Activated CD8-positive, alpha-beta memory T cell treated with anti-CD3 and anti-CD28 coated beads for 24 hours (primary cell): Measurements from ENCODE around the gene SLC16A10.
"Not testable (repeated sequence)": the region's sequence is repeated elsewhere in the genome, so short reads cannot be mapped to it uniquely, and the experiment has no call there.

Source experiments
- DNase-seq: peaks from one replicate; pipeline ENCODE4 v3.0.0-alpha.2; 2020

Gene SLC16A10

GRCh38 chr6:111189666-111190210, 102.4 kb downstream of the SLC16A10 start:
- not testable (repeated sequence) for DNase-seq

DNA sequence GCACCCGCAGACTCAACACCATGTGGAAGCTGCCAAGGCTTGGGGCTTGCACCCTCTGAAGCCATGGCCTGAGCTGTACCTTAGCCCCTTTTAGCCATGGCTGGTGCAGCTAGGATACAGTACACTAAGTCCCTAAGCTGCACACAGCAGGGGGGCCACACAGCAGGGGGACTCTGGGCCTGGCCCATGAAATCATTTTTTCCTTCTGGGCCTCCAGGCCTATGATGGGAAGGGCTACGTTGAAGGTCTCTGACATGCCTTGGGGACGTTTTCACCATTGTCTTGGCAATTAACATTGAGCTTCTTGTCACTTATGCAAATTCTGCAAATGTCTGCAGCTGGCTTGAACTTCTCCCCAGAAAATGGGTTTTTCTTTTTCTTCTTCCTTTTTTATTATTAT, 103.3 kb downstream of the SLC16A10 start:
- DNase-seq: no peak

- DNase-seq: not testable (repeated sequence)
Observed at GRCh38 chr6:111191136-111191535, 103.8 kb downstream of the SLC16A10 start.

DNA sequence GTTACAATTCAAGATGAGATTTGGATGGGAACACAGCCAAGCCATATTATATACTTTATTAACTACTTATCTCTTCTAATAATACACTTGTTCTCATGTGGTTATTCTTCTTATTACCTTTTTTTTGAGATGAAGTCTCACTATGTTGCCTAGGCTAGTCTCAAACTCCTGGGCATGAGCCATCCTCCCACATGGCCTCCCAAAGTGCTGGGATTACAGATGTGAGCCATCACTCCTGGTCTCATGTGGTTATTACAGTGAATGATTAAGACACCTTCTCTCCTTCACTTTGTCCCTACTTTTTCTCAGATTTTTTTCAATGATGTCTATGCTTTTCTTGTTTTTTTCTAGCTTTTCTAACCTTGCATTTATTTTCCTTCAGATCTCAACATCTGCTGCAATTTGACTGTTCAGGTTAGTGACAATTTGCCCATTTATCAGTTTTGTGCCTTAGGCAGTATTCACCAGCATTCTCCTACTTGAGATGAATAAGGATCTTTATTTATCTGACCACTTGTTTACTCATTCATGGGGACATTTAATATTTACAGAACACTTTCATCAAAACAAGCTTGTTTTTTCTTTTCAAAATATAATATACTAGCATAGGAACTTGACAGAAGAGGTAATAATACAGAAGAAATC, 105.7 kb downstream of the SLC16A10 start:
- DNase-seq: no peak

GRCh38 chr6:111195656-111196055, 108.4 kb downstream of the SLC16A10 start:
- no peak for DNase-seq

GRCh38 chr6:111198841-111199240, 111.5 kb downstream of the SLC16A10 start:
- no peak for DNase-seq

GRCh38 chr6:111199935-111200334, 112.6 kb downstream of the SLC16A10 start:
- no peak for DNase-seq

- no peak for DNase-seq
Observed at GRCh38 chr6:111200350-111201243, 113.3 kb downstream of the SLC16A10 start.

DNA sequence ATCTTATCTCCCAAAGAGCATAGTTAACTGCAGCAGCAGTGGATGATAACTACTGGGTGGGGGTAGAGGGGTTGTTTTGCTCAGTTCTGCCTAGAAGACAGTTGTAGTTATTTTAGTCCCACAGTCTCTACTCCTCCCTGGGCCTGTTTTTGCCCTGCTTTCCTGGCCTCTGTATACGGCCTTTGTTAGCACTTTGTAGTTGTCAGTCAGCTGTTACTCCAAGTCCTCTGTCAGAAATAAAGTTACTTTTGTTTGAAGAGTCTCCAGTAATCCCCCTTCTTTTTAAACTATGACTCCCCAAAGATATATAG, 113.9 kb downstream of the SLC16A10 start:
- DNase-seq: no peak

DNA sequence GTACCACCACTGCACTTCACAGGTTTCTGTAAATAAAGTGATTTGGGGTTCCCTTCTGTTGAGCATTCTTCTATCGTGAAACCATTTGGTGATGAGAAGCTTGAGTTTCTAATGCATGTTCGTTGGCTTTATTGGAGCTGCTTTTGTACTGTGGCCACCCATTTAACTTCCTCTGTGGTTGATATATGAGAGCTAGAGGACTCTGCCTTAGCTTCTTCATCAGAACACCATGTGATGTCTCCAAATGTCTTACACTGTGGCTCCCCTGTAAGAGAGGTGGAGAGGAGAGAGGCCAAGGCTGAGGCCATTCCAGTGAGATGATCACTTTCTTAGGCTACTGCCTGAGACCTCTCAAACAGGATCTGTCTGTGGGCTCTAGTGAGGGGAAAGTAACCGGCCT, 114.5 kb downstream of the SLC16A10 start:
- no peak for DNase-seq

DNA sequence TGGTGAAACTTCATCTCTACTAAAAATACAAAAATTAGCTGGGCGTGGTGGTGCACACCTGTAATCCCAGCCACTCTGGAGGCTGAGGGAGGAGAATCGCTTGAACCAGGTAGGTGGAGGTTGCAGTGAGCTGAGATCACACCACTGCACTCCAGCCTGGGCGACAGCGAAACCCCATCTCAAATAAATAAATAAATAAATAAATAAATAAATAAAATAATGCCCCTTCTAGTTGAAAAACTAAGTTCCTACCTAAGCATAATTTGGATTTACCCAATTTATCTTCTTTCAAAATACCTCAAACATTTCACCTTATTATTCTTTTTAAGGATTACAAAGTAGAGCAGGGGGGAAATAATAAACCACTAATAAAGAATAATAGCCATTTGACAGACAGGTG, 116.2 kb downstream of the SLC16A10 start:
- DNase-seq: not testable (repeated sequence)

DNA sequence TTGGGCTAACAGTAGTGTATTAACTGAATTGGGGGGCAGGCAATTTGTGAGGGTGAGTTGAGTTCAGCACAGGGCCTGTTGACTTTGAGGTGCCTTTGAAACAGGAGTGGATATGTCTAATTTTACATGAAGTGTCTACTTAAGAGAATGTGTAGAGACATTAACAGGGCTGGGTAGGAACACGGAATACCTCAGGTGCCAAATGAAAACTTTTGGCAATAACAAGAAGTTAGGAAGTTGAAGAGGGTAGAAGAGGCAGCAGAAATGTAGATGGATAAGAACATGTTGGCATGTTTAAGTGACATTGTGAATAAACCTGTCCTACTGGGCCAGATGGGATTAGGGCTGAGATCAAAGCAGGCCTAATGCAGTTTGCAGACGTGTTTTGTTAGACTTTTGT, 117.0 kb downstream of the SLC16A10 start:
- no peak for DNase-seq

DNA sequence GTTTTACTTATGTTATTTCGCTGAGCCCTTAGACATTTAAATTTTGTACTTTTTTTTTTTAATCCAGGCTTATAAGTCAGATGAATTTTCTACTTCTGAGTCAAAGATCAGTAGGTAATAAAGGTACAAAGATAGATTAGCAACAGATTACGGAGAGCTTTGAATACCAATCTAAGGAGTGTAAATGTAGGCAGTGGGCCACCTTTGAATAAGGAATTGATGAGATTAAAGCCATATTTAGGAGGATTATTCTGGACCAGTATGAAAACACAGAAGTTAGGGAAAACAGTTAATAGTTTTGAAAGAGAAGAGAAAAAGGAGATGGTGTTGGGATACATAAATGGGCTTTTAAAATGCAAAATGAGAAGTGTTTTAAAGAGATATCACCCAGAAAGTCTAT, 117.6 kb downstream of the SLC16A10 start:
- DNase-seq: no peak

DNA sequence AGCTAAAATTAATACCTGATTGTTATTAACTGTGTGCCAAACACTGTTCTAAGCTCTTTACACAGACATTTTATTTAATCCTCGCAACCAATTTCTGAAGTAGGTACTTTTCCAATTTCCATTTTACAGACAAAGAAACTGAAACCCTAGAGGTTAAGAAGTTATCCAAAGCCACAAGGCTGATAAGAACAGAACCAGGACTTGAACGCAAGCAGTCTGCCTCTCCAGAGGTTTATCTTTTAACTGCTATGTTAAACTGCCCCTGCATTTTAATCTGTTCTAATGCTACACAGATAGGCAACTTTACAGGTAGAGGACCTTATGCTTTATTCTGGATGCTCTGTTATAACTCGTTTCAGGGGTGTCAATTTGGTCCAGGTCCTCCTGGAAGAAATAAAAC, 118.2 kb downstream of the SLC16A10 start:
- no peak for DNase-seq

DNA sequence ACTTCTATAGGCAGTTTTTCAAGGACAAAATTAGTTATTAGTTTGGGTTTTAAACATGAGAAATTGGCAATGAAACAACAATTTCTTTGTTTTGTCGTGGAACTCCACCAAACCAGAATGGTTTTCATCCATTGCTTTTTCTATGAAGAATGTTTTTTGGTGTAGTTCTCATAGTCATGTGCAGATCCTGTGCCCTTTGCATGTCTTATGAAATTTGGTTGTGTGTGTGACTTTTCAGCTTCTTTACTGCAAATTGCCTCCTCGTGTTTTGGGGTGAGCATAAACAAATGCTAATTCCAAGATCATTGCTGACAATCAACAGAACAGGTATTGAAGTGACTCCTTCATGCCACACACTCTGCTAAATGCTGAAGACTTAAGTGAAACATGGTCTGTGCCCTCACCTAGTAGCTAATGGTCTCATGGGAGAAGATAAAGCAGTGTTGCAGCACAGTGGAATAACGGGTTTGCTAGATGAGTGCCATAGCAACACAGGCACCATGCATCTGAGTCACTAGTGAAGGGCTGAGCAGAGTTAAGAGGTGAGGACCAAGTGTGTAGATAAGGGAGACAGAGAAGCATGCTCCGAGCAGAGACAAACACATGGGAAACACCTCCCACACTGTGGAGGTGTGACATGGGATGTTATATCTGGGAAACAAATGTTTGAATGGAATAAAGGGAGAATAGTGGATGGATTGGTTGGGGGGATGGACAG, 120.0 kb downstream of the SLC16A10 start:
- DNase-seq: no peak

GRCh38 chr6:111208933-111209332, 121.6 kb downstream of the SLC16A10 start:
- no peak for DNase-seq

GRCh38 chr6:111210194-111210728, 123.0 kb downstream of the SLC16A10 start:
- peak; percentile 69 for DNase-seq

DNA sequence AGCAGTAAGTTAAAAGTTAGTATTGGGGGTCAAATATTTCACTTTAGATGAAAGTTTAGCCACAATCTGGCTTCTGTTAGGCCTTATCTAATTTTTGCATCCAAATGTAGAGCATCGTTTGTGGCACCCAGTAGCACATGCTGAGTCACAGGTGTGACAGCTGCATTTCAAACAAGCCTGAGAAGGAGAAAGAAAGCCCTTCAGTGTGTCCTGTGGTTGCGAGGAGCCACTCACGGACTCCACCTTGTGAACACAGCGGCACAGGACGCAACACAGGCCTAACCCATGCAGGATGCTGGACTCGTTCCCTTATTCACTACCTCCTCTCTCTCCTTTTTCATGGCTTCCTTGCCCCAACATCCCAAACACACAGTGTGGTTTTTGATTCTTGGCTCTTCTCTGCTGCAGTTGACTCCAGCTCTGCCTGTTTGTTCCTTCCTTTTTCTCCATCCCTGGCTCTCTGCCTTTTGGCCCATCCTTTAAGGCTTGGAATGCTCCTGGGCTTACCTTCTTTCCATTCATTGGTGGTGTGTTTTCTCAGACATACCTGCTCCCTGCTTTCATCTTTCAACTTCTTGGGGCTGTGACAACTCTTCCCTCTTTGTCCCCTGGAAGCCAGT, 124.2 kb downstream of the SLC16A10 start:
- no peak for DNase-seq

DNA sequence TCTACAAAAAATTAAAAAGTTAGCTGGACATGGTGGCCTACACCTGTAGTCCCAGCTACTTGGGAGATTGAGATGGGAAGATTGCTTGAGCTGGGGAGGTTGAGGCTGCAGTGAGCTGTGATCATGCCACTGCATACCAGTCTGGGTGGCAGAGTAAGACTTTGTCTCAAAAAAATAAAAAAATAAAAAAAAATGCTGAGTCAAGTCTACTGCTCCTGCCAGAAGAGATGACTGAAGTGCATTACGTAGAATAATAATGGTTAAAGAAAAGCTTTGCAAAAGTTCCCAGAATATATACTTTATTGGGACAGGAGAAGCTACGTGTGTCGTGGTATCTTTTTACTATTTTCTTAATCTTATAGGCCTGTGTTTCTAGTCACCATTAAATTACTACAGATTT, 125.3 kb downstream of the SLC16A10 start:
- DNase-seq: no peak

GRCh38 chr6:111215131-111215530, 127.8 kb downstream of the SLC16A10 start:
- no peak for DNase-seq

DNA sequence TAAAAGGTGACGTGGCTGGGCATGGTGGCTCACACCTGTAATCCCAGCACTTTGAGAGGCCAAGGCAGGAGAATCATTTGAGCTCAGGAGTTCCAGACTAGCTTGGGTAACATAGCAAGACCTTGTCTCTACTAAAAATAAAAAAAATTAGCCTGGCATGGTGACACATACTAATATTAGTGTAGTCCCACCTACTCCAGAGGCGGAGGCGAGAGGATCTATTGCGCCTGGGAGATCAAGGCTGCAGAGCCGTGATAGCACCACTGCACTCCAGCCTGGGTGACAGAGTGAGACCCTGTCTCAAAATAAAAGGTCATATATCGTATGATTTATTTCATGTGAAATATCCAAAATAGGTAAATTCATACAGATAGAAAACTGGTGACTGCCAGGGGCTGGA, 132.5 kb downstream of the SLC16A10 start:
- DNase-seq: no peak

DNA sequence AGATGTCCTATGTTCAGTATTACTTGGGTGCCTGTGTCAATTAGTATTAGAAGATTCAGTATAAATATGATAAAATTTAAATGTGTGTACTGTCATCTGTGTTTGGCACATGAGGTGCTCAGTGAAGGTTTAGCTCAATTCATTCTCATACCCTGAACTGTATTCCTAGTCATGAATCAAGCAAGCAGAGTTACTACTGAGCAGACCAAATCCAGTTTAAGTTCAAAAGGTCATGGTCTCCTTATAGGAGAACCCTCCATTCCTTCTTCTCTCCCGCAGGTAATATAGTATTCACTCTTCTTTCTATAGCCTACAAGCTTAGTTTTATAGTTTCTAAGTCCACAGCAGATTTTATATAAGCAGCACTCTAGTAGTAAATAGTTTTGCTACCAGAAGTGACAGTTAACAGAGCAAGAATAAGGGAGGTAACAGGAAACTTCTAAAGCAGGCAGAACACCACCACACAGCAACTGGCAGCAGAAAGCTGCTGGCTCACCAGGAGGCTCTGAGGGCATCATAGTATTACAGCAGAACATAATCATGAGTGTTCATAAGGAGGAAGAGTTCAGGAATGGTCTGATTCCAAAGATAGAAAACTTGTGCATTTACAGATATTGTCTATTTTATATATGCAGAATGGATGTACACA, 133.2 kb downstream of the SLC16A10 start:
- no peak for DNase-seq
